ENCODE results near the gene RSPH1.

The RSPH1 gene

DNA sequence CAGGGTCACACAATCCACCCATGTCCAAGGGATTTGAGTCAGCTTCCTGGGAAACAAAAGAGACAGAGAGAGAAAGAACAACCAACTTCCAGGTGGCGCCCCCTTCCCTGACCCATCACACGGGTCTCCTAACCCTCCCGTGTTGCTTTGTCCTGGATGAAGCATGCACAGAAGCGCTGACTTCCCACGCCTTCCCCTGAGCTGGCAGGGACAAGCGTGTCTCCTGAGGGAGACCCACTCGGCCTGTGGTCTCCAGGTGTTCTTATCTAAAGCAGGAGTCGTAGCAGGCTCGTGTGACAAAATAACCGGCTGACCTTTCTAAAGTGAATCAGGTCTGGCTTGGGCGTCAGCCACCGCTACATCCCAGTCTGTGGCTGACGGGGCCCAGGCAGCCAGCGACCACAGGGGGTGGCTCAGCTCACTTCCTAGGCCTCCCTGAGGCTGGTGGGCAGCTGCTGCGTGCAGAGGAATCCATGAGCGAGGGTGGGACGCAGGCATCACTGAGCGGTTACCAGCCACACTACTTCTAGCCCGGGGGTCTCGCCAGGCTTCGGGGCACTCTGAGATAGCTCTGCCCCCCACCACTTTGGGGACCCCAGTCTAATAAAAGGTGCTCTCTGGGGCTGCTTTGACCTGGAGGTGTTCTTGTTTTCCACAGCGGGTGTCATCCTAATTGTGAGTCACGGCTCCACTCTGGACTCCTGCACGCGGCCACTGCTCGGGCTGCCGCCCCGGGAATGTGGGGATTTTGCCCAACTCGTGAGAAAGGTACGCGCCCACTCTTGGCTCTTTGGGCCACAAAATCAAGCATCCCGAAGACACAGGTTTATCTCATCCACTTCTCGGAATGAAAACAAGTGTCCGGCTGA, 51.9 kb downstream of the RSPH1 start:
- no peak overlapping the region for H3K4me3 ChIP-seq (ENCODE audit: low read depth, low read length)
- no peak for DNase-seq (ENCODE audit: low read depth)
- TF ChIP-seq, protein P1, sequence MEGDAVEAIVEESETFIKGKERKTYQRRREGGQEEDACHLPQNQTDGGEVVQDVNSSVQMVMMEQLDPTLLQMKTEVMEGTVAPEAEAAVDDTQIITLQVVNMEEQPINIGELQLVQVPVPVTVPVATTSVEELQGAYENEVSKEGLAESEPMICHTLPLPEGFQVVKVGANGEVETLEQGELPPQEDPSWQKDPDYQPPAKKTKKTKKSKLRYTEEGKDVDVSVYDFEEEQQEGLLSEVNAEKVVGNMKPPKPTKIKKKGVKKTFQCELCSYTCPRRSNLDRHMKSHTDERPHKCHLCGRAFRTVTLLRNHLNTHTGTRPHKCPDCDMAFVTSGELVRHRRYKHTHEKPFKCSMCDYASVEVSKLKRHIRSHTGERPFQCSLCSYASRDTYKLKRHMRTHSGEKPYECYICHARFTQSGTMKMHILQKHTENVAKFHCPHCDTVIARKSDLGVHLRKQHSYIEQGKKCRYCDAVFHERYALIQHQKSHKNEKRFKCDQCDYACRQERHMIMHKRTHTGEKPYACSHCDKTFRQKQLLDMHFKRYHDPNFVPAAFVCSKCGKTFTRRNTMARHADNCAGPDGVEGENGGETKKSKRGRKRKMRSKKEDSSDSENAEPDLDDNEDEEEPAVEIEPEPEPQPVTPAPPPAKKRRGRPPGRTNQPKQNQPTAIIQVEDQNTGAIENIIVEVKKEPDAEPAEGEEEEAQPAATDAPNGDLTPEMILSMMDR (IDR thresholded peaks at IDR 0.05; ENCODE audit: insufficient read depth, low read depth, low read length, missing control alignments): no peak

DNA sequence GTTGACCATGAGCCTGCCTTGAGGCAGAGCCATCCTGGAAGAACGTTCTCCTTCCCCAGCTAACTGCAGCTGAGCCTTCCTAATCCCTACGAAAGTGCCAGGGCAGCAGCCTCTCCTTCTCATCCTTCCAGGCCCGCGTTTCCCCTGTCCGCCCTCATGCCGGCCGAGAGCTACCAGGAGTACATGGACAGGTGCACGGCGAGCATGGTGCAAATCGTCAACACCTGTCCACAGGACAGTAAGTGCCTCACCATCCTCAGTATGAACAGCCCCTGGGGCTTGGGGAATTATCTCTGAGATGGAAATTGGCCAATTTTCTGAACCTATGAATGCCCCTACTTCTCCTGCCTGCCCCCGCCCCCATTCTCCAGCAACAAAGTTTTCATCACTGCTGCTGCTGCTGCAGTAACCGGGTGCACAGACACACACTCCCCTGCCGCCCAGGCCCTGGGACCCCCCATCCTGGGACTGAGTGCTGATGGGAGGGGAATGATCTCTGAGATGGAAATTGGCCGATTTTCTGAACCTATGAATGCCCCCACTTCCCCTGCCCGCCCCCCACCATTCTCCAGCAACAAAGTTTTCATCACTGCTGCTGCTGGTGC, 52.7 kb downstream of the RSPH1 start:
- TF ChIP-seq, protein P1 (IDR thresholded peaks at IDR 0.05; ENCODE audit: insufficient read depth, low read depth, low read length, missing control alignments): no peak
- DNase-seq (ENCODE audit: low read depth): no peak
- no peak overlapping the region for H3K4me3 ChIP-seq (ENCODE audit: low read depth, low read length)

DNA sequence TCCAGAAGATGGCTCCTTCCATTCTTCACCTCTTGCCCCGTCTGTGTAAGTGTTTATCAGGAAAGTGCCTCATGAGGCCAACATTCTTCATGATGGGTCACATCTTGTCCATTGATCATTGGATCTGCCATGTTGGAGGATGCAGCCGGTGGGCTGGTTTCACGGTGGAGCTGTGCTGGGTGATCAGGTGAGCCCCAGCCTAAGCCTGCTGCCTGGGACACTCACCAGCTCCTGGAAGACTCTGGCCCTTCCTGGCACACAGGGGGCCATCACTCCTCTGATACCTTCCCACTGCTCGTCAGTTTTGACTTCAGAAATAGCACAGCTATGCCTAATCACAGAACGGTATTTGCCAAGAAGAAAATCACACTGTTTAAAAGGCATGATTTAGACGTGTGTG, 54.1 kb downstream of the RSPH1 start:
- DNase-seq (ENCODE audit: low read depth): no peak
- no peak overlapping the region for H3K4me3 ChIP-seq (ENCODE audit: low read depth, low read length)
- TF ChIP-seq, protein P1 (IDR thresholded peaks at IDR 0.05; ENCODE audit: insufficient read depth, low read depth, low read length, missing control alignments): no peak

DNA sequence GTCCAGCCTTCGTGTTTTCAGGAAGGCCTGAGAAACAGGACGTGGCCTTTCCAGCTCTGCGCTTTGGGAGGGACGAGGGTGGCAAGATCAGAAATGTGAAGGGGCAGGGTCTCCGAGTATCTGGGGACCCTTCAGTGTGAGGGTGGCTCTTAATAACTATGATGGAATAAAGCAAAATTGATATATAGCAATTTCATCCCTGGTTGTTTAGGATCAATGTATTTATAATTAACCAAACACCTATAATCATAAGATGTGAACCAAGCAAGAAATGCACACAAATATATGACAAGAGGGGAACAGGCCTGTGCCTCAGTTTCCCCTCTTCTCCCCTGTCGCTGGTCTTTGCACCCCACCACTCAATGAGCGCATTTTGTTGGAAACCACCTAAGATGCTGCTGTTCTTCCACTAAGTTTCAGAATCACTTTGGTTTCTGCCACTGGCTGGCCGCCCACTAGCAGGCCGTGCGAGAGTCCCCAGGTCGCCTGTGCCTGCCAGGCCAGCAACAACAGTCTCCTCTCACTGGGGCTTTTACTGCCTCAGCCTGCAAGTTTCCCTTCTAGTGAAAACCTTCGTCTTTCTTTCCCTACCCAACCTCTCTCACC, 55.7 kb downstream of the RSPH1 start:
- DNase-seq (ENCODE audit: low read depth): peak; percentile 89

DNA sequence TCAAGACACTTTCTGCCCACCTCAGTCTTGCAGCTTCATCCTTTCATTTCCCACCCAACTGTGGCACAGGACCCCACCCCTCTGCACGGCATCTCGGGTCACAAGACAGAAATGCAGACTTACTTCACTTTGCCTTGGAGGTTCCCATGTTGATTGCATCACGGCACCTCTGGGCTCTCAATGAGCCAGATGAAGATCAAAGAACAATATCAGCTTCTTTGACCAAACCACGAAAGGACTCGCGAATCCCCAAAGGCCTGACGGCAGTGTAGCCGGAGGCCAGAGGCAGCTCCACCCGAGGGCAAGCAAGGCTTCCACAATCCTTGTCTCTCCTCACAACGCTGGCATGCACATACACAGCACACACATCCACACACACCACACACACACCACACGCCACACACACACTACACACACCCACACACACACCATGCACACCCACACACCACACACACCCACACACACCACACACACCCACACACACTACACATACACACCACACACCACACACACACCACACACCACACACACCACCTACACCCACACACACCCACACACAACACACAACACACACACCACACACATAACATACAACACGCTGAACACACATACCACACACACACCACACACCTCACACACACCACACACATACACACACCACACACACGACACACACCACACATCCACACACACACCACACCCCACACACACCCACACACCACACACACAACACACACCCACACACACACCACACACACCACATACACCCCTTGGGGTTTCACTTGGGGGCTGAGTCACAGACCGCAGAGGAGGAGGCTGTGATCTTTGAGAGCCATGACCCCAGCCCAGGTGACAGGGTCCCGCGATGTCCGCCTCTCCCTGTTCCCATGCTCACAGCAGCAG, 56.5 kb downstream of the RSPH1 start:
- no peak overlapping the region for H3K4me3 ChIP-seq (ENCODE audit: low read depth, low read length)
- peak; percentile 70 for DNase-seq (ENCODE audit: low read depth)
- TF ChIP-seq, protein P1 (IDR thresholded peaks at IDR 0.05; ENCODE audit: insufficient read depth, low read depth, low read length, missing control alignments): no peak

More for the DNA sequence above, 55.7 kb downstream of the RSPH1 start:
- no peak overlapping the region for H3K4me3 ChIP-seq (ENCODE audit: low read depth, low read length)
- TF ChIP-seq, protein P1 (IDR thresholded peaks at IDR 0.05; ENCODE audit: insufficient read depth, low read depth, low read length, missing control alignments): no peak

All from GM12865 (cell line).